ENCODE measurements around the gene USP10.

Gene USP10

GRCh38 chr16:84823926-84824325, 124.1 kb downstream of the USP10 start:
- H3K4me1 ChIP-seq (ENCODE audit: control insufficient read depth, insufficient read depth, low read length) = no peaks in the 10 kb centered on the region
- no peaks in the 10 kb centered on the region for H3K9me3 ChIP-seq (ENCODE audit: control insufficient read depth, insufficient read depth, low read depth, low read length)
- TF ChIP-seq ZNF2 (tag by site-specific recombination; IDR thresholded peaks at IDR 0.05) (no peak), ZNF560 (tag by site-specific recombination; IDR thresholded peaks at IDR 0.05; ENCODE audit: borderline replicate concordance) (no peak), KLF17 (tag by site-specific recombination; IDR thresholded peaks at IDR 0.05) (no peak), ZNF239 (tag by site-specific recombination; IDR thresholded peaks at IDR 0.05) (no peak), ZBTB20 (tag by site-specific recombination; IDR thresholded peaks at IDR 0.05) (no peak), ZNF112 (tag by site-specific recombination; IDR thresholded peaks at IDR 0.05) (no peak), RBAK (tag by site-specific recombination; IDR thresholded peaks at IDR 0.05) (no peak), ZNF777 (tag by site-specific recombination; IDR thresholded peaks at IDR 0.05; ENCODE audit: borderline replicate concordance) (no peak), ZBTB26 (tag by site-specific recombination; optimal IDR thresholded peaks at IDR 0.05) (no peak), OVOL3 (tag by site-specific recombination; IDR thresholded peaks at IDR 0.05) (no peak), HOXD13 (CRISPR knock-in tag; IDR thresholded peaks at IDR 0.05; ENCODE audit: borderline replicate concordance) (no peak), WT1 (tag by site-specific recombination; IDR thresholded peaks at IDR 0.05) (no peak), ZNF140 (tag by site-specific recombination; IDR thresholded peaks at IDR 0.05) (no peak), ZSCAN23 (tag by site-specific recombination; IDR thresholded peaks at IDR 0.05) (no peak), OSR2 (tag by site-specific recombination; IDR thresholded peaks at IDR 0.05) (no peak), ZNF10 (tag by site-specific recombination; IDR thresholded peaks at IDR 0.05) (no peak)
- CTCF ChIA-PET = interaction anchor here (0.7 kb wide), 1 partner anchor 181 kb away, joined by 3 read pairs; no protein-coding TSS in a partner anchor
- H3K36me3 ChIP-seq (ENCODE audit: control insufficient read depth in 2 of 2, insufficient read depth in 1 of 2, low read length in 2 of 2) = no peaks in the 10 kb centered on the region
- H3K27ac ChIP-seq (ENCODE audit: extremely low read depth, low read depth, low read length) = no peak overlapping the region
- H3K4me3 ChIP-seq (ENCODE audit: low read depth, low read length) = no peak overlapping the region
- POLR2A ChIA-PET = no interaction called here

GRCh38 chr16:84825896-84826557, 126.2 kb downstream of the USP10 start:
- ChIA-PET POLR2A (no interaction called here), CTCF (no interaction called here)
- Histone ChIP-seq H3K4me1 (ENCODE audit: control insufficient read depth, insufficient read depth, low read length) (no peaks in the 10 kb centered on the region), H3K27ac (ENCODE audit: extremely low read depth, low read depth, low read length) (no peak overlapping the region), H3K9me3 (ENCODE audit: control insufficient read depth, insufficient read depth, low read depth, low read length) (no peaks in the 10 kb centered on the region), H3K36me3 (ENCODE audit: control insufficient read depth in 2 of 2, insufficient read depth in 1 of 2, low read length in 2 of 2) (no peaks in the 10 kb centered on the region), H3K4me3 (ENCODE audit: low read depth, low read length) (no peak overlapping the region)
- TF ChIP-seq ZNF266 (tag by site-specific recombination; IDR thresholded peaks at IDR 0.05; ENCODE audit: low read depth) (no peak), ZNF18 (tag by site-specific recombination; IDR thresholded peaks at IDR 0.05) (no peak), ZNF132 (tag by site-specific recombination; IDR thresholded peaks at IDR 0.05; ENCODE audit: borderline replicate concordance) (no peak), GFI1B (tag by site-specific recombination; IDR thresholded peaks at IDR 0.05) (no peak), ZNF555 (tag by site-specific recombination; conservative IDR thresholded peaks at IDR 0.05) (no peak), ZNF133 (tag by site-specific recombination; IDR thresholded peaks at IDR 0.05) (no peak), ZNF560 (tag by site-specific recombination; IDR thresholded peaks at IDR 0.05; ENCODE audit: borderline replicate concordance) (no peak), ELK4 (IDR thresholded peaks at IDR 0.05; ENCODE audit: borderline replicate concordance, low read depth, low read length) (no peak), ZNF513 (tag by site-specific recombination; IDR thresholded peaks at IDR 0.05) (no peak), ZNF362 (tag by site-specific recombination; IDR thresholded peaks at IDR 0.05) (no peak), BCL11A (tag by site-specific recombination; IDR thresholded peaks at IDR 0.05; ENCODE audit: low read depth) (no peak), AEBP2 (tag by site-specific recombination; IDR thresholded peaks at IDR 0.05; ENCODE audit: borderline replicate concordance) (no peak)

Measured in HEK293 (cell line).